AG09319 (cell line): ENCODE data around the gene CNGB1.

Experiments
- DNase-seq: peaks from one replicate; pipeline ENCODE4 v3.0.0-alpha.2; 2010; ENCODE audit warnings: low read depth; ENCODE audit errors: extremely low read depth
- CTCF ChIP-seq: IDR thresholded peaks from 2 replicates; pipeline ENCODE4 v1.5.1; 2011; ENCODE audit warnings: low read depth, mild to moderate bottlenecking, inconsistent platforms, low read length, moderate library complexity

Gene CNGB1

GRCh38 chr16:57950382-57950781 lies 20.5 kb downstream of the CNGB1 start:
- no peak for TF ChIP-seq CTCF

GRCh38 chr16:57949595-57950238 lies 21.2 kb downstream of the CNGB1 start:
- DNase-seq, result no peak
- no peak for TF ChIP-seq CTCF

More at GRCh38 chr16:57950382-57950781, 20.5 kb downstream of the CNGB1 start:
- no peak for DNase-seq

- DNase-seq, result no peak
- no peak for TF ChIP-seq CTCF
Measured at GRCh38 chr16:57949013-57949412, 21.9 kb downstream of the CNGB1 start.

- DNase-seq, result no peak
- no peak for TF ChIP-seq CTCF
Measured at GRCh38 chr16:57948027-57948426, 22.9 kb downstream of the CNGB1 start.

- DNase-seq, result no peak
- TF ChIP-seq CTCF, result no peak
Measured at GRCh38 chr16:57947261-57947660, 23.7 kb downstream of the CNGB1 start.

- no peak for DNase-seq
- no peak for TF ChIP-seq CTCF
Measured at GRCh38 chr16:57946181-57946801, 24.6 kb downstream of the CNGB1 start.

- TF ChIP-seq CTCF, result no peak
- DNase-seq, result no peak
Measured at GRCh38 chr16:57945740-57946138, 25.2 kb downstream of the CNGB1 start.
